Central memory CD4-positive, alpha-beta T cell (primary cell): ENCODE results near the gene F2.
"Not testable (repeated sequence)": the region's sequence is repeated elsewhere in the genome, so short reads cannot be mapped to it uniquely, and the experiment has no call there.

Experiments
- DNase-seq: peaks from one replicate; pipeline ENCODE4 v3.0.0; 2022
- total RNA-seq, 3 experiments: gene quantifications; one replicate each; lab custom pipeline; 2026; lab: John Stamatoyannopoulos, UW

The F2 gene
- total RNA-seq = 0 to 0.11 (median 0) reads per million in 3 experiments

DNA sequence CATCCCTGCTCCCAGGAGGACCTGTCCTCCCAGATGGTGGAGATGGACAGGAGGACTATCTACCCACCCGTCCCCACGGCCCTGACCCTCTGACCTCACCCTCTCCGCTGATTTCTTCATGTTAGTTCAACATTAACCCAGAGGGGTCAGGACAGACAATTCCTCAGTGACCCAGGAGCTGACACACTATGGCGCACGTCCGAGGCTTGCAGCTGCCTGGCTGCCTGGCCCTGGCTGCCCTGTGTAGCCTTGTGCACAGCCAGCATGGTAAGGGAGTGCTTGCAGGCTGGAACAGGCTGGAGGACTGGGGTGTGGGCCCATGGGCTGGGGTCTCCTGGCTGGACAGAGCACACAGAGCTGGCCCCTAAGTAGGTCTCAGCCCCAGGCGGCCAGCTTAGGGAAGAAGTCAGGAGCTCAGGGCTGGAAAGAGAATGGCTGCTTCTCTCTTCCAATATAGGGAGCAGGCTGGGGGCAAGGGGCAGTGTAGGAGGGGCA lies at the start of gene F2:
Gene F2, plus strand, starts transcription at position 166 of the 495 bp plus-strand sequence. Its CDS starts 23 bp downstream, at position 189.
- DNase-seq = no peak

DNA sequence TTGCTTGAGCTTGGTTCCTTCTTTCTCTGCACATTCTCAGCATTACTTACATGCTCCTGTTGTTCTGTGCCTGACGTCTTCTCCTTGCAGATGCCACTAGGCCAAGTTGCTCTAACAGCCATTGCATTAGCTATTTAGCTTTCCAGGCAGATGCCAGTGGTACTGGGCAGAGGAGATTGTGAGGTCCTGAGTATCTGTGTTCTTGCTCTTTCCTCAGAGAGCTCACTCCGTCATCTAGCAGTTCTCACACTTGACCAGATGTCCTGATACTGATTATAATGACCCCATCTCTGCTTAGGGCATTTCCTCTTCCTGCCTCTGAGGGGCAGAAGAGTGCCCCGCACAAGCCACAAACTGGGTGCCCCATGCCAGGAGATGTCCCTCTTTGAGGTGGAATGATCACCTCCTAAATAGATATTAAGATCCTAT lies 49.3 kb upstream of the F2 start:
- no peak for DNase-seq

DNA sequence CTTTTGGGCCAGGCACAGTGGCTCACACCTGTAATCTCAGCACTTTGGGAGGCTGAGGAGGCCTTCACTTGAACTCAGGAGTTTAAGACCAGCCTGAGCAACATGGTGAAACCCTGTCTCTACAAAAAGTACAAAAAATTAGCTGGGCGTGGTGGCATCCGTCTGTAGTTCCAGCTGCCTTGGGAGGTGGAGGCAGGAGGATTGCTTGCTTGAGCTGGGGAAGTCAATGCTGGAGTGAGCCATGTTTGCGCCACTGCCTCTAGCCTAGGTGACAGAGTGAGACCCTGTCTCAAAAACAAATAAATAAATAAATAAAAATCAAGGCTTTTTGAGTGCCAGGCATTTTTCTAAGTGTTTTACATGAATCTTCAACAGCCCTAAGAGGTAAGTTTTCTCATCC lies 48.5 kb upstream of the F2 start:
- not testable (repeated sequence) for DNase-seq

DNA sequence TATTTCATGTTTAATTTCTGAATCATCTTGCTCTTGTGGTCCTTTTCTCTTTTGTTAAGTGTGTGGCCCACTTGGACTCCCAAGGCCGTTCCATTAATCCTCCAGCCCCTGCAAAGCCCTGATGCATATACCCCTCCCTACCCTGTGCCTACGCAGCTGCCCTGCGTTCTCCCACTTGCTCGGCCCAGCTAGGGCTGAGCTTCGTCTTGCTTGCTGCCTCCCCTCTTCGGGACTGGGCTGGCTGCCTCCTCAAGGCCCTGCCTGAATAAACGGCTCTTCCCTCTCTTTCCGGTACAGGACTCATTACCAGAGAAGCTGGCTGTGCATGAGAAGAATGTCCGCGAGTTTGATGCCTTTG lies 47.1 kb upstream of the F2 start:
- DNase-seq = no peak

DNA sequence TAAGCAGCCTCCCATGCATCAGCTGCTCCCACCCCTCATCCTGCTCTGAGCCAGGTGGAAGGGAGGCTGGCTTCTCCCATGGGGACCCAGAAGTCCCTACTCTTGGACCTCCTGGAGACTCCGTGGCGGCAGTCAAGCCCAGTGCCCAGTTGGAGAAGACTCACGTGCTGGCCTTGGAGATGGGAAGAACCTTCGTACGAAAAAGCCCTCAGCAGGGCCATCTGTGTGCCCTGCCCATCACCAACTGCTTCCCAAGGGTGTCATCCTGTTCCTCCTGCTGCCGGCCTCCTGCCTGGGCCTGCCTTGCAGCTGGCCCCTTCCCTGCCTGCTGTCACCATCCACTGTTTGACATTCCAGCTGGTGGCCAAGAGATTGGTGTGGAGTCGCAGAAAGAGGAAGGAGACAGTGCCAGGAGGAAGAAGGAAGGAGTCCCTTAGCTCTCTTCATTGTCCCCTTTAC lies 46.6 kb upstream of the F2 start:
- DNase-seq = no peak

DNA sequence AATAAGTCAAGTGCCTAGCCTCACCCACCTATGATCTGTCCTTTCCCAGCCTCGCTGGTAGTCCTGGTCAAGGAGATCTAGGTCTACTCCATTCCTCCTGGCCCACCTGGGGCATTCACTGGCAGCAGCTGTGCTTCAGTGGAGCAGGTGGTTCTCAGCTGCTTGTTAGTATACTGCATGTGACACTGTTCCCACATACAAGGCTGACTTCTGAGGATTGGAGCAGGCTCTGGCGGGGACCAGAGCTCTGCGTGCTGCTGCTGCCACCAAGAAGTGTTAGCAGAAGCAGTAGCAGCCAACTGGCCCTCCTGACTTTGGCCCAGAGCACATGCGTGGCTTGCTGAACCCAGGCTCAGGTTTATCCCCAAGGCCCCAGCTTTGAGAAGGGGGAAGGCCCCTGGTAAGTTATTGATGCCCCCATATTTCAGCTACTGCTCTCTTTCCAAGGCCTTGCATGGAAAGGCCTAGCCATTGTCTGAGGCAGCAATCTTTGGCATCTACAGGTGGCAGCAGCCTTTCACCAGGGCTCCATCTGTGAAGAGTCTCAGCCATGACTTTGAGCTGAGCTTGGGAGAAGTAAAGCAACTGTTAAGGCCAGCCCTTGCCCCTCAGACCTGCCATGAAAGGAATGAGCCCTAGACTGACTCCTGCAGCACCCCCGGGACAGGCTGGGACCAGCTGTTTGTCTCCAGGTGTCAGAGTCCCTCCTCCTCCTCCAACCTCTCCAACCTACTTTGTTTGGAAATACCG lies 45.1 kb upstream of the F2 start:
- no peak for DNase-seq

DNA sequence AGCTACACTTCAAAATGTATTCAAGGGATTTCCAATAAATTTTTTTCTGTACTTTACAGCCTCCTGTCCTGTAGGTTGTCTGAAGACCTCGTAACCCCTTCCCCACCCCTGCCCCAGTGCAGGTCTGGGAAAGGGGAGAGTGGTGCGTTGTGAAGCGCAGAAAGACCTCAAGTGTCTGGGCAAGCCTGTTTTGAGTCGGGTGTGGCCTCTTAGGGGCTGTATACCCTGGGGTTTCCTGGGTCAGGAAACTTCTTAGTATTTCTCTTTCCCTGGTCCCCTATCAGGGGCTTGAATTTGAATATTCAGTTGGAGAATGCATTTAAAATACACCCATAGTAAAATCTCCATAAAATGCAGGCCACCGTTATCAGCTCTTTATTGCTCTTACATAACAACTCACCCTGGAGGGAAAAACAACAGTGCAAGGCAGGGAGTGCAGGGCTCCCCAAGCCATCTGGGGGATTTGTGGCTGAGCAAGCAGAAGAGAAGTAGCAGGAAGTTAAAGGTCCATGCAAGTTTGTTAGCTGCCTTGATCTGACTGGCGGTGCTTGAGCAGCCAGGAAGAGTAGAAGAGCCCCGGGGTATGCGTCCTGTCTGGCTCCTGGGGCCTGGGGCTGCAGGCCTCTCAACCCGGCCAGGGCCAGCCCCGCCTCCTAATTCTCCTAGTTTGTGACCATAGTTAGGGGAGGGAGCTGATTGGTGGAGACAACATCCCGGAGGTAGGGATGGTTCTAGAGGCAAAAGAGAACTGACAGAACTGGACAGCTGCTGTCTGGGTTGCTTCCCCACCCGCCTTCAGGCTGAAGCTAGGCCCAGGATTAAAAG lies 44.3 kb upstream of the F2 start:
- peak; percentile 33 for DNase-seq

DNA sequence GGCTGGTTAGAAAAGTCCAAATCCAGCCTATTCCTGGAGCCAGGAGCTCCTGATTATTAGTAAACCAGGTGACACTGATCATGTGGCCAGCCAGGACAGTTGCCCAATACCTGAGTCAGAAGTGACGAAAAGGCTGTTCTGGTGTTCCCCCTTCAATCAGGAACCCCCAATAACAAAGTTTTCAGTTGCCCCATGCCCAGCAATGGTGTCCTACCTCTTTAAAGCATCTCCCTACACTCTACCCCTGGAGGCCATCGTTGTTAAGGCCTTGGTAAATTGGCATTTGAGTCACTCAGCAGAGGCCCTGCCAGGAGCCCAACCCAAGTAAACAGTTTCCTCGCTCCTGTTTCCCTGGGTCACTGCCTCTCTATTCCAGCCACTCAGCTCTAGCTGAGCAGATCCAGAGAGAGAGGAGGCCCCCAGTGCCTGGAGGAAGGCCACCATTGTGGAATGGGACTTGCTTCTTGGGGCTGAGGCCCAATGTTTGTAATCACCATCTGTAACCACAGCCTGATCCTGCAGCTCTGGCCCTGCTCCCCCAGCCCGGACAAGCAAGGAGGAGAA lies 43.6 kb upstream of the F2 start:
- DNase-seq = no peak

GRCh38 chr11:46675949-46676348 lies 43.1 kb upstream of the F2 start:
- no peak for DNase-seq

DNA sequence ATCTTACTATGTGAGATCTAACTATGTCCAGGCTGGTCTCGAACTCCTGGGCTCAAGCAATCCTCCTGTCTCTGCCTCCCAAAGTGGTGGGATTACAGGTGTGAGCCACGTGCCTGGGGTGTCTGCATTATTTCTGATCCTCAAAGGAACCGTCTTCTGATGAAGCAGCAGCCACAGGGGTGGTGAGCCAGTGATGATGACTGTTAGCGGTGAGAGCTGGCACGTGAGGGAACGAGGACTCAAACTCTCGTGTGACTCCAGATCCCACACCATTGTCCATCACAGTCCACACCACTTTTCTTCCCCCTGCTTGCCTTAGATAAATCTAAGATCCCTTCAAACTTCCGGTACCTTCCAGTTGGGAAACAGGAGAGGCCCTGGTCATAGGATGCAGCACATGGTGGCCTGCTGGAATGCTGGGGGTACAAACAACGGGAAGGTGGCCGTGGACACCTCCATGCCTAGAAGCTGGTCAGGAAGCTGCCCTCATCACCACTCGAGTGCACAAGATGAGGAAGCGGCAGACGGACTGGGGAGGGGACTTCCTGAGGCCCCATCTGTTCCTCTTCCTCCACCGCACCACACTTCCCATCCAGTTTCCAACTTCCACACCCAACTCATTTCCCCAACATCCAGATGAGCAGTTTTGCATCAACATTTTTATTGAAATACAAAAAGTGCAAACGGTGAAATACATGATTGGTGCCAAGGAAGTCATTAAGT lies 42.4 kb upstream of the F2 start:
- DNase-seq = no peak

GRCh38 chr11:46677169-46677568 lies 41.8 kb upstream of the F2 start:
- no peak for DNase-seq

GRCh38 chr11:46677991-46678740 lies 40.8 kb upstream of the F2 start:
- DNase-seq = no peak

DNA sequence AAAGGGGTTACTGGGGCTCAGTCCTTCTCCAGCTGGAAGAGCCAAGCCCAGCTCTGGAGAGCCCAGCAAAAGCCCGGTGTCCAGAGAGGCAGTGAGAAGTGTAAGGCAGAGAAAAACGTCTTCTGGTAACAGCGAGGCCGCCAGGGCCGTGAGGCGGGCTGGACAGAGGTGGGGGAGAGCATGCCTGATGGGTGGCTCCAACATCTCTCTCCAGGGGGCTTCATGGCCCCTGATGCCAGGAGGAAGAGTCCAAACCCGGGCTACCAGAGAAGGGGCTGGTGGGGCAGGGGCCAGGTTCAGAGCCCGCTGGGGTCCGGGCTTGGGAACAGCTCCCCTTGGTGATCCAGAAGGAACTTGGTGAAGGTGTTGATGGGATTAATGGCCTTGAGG lies 40.3 kb upstream of the F2 start:
- no peak for DNase-seq

DNA sequence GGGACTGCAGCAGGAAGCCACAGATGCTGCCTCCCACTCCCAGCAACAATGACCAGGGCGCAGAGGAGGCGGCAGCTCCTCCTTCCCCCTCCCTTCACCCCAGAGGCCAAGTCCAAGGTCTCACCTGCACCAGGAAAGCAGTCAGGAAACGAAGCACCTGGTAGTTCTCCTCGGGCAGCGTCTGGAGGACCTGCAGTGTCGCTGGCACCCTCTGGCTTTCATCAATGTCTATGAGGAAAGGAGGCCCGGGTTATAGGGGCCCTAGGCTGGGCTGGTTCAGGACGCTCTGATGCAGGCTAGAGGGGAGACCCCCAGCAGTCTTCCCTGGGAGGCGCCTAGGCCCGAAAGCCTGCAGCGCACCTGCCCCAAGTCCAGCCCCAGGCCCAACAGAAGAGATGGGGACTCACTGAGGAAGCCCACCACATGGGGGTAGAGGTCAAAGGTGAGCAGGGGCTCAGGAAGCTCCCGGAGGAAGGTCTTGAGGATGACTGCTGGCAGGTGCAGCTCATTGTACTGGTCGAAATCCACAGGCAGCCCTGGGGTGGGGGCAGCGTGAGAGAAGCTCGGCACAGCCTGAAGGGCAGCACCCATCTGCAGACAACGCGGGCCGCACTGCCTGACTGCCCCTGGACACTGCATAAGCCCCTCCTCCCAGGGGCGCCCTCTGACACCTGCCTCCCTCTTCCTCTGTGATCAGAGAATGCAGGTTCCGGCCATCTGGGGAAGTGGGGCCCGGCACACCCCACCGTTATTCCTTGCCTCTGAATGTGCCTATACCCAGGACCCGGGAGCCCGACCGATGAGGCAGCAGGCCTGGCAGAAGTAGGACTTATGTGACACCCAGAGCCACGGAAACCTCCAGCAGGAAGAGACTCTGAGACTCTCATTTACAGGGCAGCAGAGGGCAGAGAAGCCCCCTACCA lies 39.5 kb upstream of the F2 start:
- no peak for DNase-seq

DNA sequence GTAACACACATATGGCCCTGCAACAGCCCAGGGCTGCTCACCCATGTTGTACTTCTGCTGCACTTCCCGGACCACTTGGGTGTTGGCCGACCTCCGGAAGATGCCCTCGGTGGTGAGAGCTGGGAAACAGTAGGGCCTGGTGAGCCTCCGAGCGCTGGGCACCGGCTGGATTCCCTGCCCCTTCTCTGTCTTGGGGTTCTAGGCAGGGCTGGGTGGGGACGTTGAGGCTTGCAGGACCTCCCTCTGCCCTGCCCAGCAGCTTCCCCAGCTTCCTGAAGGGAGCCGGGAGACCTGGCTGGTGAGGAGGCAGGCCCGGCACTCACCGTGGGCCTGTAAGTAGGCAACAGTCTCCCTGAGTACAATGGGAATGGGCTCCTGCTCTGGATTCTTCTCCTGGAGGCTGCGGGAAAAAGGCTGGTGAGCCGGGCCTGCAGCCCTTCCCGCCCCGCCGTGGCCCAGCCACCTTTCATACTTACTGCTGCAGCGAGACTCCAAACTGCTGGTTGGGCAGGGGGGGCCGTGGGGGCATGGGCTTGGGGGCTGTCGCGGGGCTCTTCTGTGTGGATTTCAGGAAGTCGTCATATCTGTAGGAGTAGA lies 38.8 kb upstream of the F2 start:
- DNase-seq = no peak

GRCh38 chr11:46680815-46681214 lies 38.2 kb upstream of the F2 start:
- DNase-seq = no peak

- no peak for DNase-seq
Measured at GRCh38 chr11:46681814-46682213, 37.2 kb upstream of the F2 start.

DNA sequence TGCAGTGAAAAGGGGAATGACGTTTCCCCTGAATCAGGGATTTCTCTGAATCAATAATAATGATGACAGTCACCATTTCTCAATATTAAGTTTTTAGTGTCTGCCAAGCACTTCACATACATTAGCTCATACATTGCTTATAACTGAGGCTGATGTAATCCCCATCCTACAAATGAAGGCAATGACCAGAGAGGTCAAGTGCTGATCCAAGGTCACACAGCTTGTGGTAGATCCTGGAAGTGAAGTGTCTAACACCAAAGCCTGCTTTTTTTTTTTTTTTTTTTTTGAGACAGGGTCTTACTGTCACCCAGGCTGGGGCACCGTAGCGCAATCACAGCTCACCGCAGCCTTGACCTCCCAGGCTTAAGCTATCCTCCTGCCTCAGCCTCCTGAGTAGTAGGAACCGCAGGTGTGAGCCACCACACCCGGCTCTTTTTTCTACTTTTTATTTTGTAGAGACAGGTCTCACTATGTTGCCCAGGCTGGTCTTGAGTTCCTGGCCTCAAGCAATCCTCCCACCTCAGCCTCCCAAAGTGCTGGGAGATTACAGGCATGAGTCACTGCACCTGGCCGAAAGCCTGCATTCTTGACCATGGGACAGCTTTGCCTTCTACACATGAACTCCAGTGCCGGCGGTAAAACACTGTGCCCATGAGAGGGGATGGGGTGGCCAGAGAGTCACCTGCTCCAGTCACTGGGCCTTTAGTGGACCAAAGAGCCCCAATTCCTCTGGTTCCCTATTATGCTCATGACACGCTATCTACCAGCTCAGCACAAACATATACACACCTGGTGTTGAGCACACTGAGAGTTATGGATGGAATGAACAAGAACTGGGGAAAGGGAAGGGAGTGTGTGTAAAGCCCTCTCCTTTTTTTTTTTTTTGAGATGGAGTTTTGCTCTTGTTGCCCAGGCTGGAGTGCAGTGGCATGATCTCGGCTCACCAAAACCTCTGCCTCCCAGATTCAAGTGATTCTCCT lies 36.0 kb upstream of the F2 start:
- no peak for DNase-seq

GRCh38 chr11:46684367-46684766 lies 34.6 kb upstream of the F2 start:
- DNase-seq = no peak
